ENCODE measurements around the gene SELENBP1.

- no peak for TF ChIP-seq CTCF (conservative IDR thresholded peaks at IDR 0.05; ENCODE audit: low read depth, low read length)
- TF ChIP-seq EZH2 (IDR thresholded peaks at IDR 0.05; ENCODE audit: low read length, unreplicated experiment) = no peak
Observed at GRCh38 chr1:151352021-151352718, 20.3 kb downstream of the SELENBP1 start.
